Measurements from ENCODE around the gene MIB1. TPM values are rescaled to one million over a fixed set of nuclear protein-coding genes. Genes with fewer than 3 reads are reported as not detected.

The MIB1 gene
- total and polyA plus RNA-seq, 2 experiments from 2014 or later = 8.3 to 62.3 TPM

- WGBS (ENCODE audit: low lambda C conversion rate, missing lambda C conversion rate) = 94% methylated on average over 5 of the region's 5 CpGs
- H3K79me2 ChIP-seq = peaks cover 89% of the 10 kb centered on the region
- H3K4me1 ChIP-seq (ENCODE audit: insufficient read depth) = peaks cover 9% of the 10 kb centered on the region
- no peaks in the 10 kb centered on the region for H3K9me2 ChIP-seq (replicated peaks; ENCODE audit: insufficient read depth)
- no peaks in the 10 kb centered on the region for H3K36me3 ChIP-seq (replicated peaks; ENCODE audit: insufficient read depth, low read depth)
- no peaks in the 10 kb centered on the region for H3K9me3 ChIP-seq (ENCODE audit: low read depth)
- peaks cover 77% of the 10 kb centered on the region for H4K20me1 ChIP-seq (ENCODE audit: insufficient read depth, poor library complexity, severe bottlenecking)
- H2AFZ ChIP-seq = no peak overlapping the region
- H3K4me2 ChIP-seq = no peak overlapping the region
- H3K27me3 ChIP-seq = no peaks in the 10 kb centered on the region
- DNase-seq (ENCODE audit: low spot score) = no peak
- no peak overlapping the region for H3K4me3 ChIP-seq
- H3K27ac ChIP-seq = no peak overlapping the region
- no peak for TF ChIP-seq CTCF (IDR thresholded peaks at IDR 0.05; ENCODE audit: poor library complexity)
- no peak for TF ChIP-seq EZH2 (IDR thresholded peaks at IDR 0.05; ENCODE audit: borderline replicate concordance)
- no peak for TF ChIP-seq EZH2phosphoT487 (IDR thresholded peaks at IDR 0.05; ENCODE audit: low read depth, severe bottlenecking, unreplicated experiment)
Measured at GRCh38 chr18:21745231-21745630, 4.6 kb downstream of the MIB1 start.

DNA sequence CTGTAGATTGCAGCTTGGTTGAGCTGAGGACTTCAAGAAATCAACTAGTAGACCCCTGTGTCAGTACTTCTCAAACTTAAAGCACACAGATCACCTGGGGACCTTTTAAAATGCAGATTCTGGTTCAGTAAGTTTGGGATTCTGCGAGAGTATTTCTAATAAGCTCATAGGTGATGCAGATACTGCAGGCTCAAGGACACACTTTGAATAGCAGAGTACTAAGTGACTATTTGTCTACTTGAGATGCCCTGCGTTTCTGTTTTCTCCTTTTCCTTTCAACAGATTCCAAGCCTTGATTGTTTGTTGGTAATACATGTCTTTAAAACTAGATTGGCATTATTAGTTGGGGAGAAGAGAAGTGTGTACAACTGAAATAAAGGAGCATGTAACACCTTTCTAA is 6.7 kb downstream of the MIB1 start:
- TF ChIP-seq EZH2phosphoT487 (IDR thresholded peaks at IDR 0.05; ENCODE audit: low read depth, severe bottlenecking, unreplicated experiment) = no peak
- TF ChIP-seq EZH2 (IDR thresholded peaks at IDR 0.05; ENCODE audit: borderline replicate concordance) = no peak
- no peak for TF ChIP-seq CTCF (IDR thresholded peaks at IDR 0.05; ENCODE audit: poor library complexity)
- peaks cover 85% of the 10 kb centered on the region for H4K20me1 ChIP-seq (ENCODE audit: insufficient read depth, poor library complexity, severe bottlenecking)
- H3K27me3 ChIP-seq = no peaks in the 10 kb centered on the region
- no peaks in the 10 kb centered on the region for H3K9me2 ChIP-seq (replicated peaks; ENCODE audit: insufficient read depth)
- H3K36me3 ChIP-seq (replicated peaks; ENCODE audit: insufficient read depth, low read depth) = no peaks in the 10 kb centered on the region
- peaks cover 100% of the 10 kb centered on the region for H3K79me2 ChIP-seq
- no peak overlapping the region for H3K4me2 ChIP-seq
- 78% methylated on average over 2 of the region's 2 CpGs for WGBS (ENCODE audit: low lambda C conversion rate, missing lambda C conversion rate)
- no peak for DNase-seq (ENCODE audit: low spot score)
- H3K27ac ChIP-seq = no peak overlapping the region
- H2AFZ ChIP-seq = no peak overlapping the region
- H3K9me3 ChIP-seq (ENCODE audit: low read depth) = no peaks in the 10 kb centered on the region
- no peak overlapping the region for H3K4me3 ChIP-seq
- H3K4me1 ChIP-seq (ENCODE audit: insufficient read depth) = peaks cover 9% of the 10 kb centered on the region

- Histone ChIP-seq H3K9me2 (replicated peaks; ENCODE audit: insufficient read depth) (no peaks in the 10 kb centered on the region), H4K20me1 (ENCODE audit: insufficient read depth, poor library complexity, severe bottlenecking) (peaks cover 81% of the 10 kb centered on the region), H3K79me2 (peaks cover 100% of the 10 kb centered on the region), H3K27me3 (no peaks in the 10 kb centered on the region), H3K4me2 (no peak overlapping the region), H3K36me3 (replicated peaks; ENCODE audit: insufficient read depth, low read depth) (no peaks in the 10 kb centered on the region), H3K4me3 (no peak overlapping the region), H2AFZ (no peak overlapping the region), H3K27ac (no peak overlapping the region), H3K9me3 (ENCODE audit: low read depth) (no peaks in the 10 kb centered on the region), H3K4me1 (ENCODE audit: insufficient read depth) (peaks cover 5% of the 10 kb centered on the region)
- TF ChIP-seq EZH2phosphoT487 (IDR thresholded peaks at IDR 0.05; ENCODE audit: low read depth, severe bottlenecking, unreplicated experiment) (no peak), CTCF (IDR thresholded peaks at IDR 0.05; ENCODE audit: poor library complexity) (no peak)
- no peak for DNase-seq (ENCODE audit: low spot score)
- 88% methylated on average over 2 of the region's 2 CpGs for WGBS (ENCODE audit: low lambda C conversion rate, missing lambda C conversion rate)
Measured at GRCh38 chr18:21747764-21748693, 7.4 kb downstream of the MIB1 start.

Data from hepatocyte (in vitro differentiated cells).